ENCODE results near the gene TPX2. TPM values are rescaled to one million over a fixed set of nuclear protein-coding genes. Genes with fewer than 3 reads are reported as not detected.
"Not testable (repeated sequence)": the region's sequence is repeated elsewhere in the genome, so short reads cannot be mapped to it uniquely, and the experiment has no call there.

Gene TPX2
- total RNA-seq, 1 donor from 2014 or later = 0.78 TPM

DNA sequence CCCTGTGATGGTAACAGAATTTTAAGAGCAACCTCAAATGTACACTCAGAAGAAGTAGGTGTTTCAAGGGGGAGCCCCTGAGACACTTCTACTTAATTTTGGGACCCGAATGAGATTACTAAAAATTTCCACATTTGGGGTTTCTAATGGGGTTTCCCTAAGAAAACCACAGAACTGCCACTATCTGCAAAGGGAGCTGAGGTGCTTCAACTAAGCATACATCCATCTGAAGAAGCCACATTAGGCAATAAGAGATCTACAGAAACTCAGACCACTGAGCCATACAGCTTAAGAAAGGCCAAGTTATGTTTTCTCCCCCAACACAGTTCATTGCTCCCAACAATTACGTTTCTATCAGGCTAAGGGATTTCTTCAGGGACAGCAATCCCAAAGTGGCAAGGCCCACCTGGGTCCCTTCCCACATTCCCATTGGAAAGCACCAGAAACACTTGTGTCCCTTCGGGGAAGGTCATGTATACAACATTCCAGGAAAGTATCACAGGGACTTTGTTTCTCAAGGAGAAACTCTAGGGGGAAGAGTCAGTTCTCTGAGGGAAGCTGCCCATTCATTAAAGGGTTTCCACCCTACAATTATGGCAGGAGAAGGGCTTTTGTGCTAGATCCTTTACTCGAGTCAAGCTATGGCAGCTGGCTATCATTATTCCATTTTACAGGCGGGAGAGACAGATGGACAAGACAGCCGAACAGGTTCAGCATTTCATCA, 21.4 kb upstream of the TPX2 start:
- no peak for DNase-seq (ENCODE audit: low spot score)

DNA sequence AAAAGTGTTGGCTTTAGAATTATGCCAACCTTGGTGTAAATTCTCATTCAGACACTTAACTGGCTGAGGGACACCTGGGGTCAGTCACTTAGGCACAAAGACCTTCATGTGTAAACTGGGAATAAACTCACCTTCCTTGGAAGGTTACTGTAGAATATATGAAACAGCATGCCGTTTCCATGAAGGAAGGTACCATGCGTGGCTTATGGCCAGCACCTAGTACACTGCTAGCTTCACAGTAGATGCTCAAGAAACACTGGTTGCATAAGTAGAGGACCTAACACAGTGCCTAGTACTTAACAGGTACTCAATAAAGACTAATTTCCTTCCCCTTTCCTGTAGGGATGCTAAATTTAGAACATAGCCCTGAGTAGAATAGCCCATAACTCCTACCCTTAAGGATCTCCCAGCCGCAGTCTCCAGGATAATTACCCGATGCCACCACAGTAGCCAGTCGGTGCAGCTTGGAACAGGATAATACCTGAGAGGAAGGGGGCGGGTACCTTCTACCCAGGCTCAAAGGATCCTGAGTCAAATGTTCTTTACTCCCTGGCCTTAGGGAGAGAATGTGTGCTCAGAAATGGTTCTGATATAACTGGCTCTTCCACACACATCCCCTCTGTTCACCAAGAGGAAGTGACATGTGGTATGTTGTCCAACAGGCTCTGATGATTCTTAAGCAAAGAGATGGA, 20.0 kb upstream of the TPX2 start:
- intact Hi-C loops (cut with DNase I) = no loop called here
- DNase-seq (ENCODE audit: low spot score) = peak; percentile 63

More for the DNA sequence above, 21.4 kb upstream of the TPX2 start:
- intact Hi-C loops (cut with DNase I) = no loop called here

DNA sequence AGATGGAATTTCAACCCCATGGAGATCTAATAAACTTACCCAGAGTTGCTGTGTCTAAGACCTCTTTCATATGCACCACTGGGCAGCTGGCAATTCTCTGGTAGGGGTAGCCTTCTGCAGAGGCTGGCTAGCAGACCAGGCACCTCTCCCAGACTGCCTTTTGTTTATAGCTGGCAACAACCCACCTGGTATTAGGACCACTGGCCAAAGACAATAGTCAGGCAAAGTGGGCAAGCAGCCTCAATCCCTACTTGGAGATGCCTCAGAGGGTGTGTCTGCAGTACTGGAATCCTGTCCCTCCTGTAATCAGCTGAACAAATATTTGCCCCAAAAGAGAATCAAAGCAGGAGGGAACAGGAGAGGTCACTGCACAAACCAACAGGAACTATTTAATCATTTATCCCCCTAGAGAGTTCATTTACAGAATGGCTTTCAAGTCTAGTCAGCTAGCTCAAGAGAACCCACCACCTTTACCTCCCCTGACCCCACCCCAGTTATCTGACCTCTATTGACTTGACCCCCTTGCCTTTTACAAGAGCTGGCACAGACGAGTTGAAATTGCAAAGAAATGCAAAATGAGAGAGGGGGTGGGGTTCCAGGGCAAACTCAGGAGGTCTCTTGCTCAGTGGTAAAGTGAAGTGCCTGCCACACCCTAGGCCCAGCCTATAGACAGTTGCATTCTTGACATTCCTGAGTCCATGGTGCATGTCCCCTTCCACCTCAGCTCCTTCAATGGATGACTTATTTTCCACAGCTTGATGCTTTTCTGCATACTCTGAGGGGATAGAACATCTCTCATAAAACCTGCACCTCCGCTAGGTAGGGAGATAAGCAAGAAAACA, 19.2 kb upstream of the TPX2 start:
- peak; percentile 66 for DNase-seq (ENCODE audit: low spot score)
- intact Hi-C loops (cut with DNase I) = loop anchor here (2.0 to 5.0 kb wide), 2 partner anchors 21 to 148 kb away; no protein-coding TSS in a partner anchor

DNA sequence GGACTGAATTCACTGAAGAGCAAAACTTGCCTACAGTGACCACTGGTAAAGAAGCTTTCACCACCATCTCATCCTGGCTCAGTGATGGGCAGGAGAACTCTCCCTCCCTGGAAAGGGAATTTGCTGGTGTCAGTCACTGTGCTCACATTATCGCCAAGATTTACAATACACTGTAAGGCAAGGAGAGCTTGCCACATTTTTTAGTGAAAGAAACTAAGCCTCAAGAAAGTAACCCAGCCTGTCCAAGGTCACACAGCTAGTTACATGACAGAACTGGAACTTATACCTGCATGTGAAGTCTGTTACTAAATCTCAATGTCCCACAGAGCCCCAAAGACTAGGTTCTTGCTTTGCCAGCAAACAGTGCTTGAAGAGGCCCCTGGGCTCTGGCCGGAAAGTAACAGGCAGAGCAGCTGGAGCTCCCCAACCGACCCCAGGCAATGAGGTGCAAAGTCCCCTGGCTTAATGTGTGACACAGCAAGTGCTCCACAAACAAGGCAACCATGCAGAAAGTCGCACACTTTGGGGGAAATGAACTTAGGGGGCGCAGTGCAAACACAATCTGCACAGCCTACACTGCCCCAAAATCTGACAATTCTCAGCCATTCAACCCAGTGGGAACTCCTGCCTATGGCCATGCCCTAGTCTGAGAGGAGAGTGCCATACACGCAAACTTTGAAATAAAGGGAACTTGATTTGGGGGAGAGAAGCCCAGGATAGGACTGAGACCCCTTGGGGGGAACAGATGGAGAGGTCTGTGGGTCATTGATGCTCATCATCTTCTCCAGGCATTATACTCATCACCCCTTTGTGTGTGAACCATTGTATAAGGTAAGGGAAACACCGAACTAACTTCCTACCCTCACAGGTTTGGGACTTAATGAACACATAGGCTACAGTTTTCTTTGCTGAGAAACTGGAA, 18.3 kb upstream of the TPX2 start:
- no peak for DNase-seq (ENCODE audit: low spot score)
- intact Hi-C loops (cut with DNase I) = loop anchor here (2.0 to 5.0 kb wide), 2 partner anchors 22 to 148 kb away; no protein-coding TSS in a partner anchor

DNA sequence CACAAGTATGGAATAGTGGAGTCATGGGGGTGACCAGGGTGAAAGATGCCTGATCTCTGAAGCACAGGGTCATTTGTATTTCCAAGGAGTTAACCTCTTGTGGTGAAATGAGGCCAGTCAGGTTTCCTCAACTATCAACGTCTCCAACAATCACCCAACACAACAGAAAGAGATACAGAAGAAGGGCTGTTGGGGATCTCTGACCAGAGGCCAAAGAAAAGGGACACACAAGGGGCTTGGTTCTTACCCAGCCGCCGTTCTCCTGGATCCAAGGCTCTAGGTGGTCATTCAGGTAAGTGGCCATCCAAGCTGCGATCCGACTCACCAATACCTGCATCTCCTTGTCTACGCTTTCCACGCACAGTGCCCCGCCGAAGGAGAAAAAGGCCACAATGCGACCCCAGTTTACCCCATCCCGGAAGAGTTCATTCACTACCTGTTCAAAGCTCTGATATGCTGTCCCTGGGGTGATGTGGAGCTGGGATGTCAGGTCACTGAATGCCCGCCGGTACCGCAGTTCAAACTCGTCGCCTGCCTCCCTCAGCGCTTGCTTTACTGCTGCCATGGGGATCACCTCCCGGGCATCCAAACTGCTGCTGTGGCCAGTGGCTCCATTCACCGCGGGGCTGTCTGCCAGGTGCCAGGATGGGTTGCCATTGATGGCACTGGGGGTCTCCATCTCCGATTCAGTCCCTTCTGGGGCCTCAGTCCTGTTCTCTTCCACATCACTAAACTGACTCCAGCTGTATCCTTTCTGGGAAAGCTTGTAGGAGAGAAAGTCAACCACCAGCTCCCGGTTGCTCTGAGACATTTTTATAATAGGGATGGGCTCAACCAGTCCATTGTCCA, 17.5 kb upstream of the TPX2 start:
- no peak for DNase-seq (ENCODE audit: low spot score)
- intact Hi-C loops (cut with DNase I) = loop anchor here (2.0 to 5.0 kb wide), 2 partner anchors 23 to 149 kb away; no protein-coding TSS in a partner anchor

DNA sequence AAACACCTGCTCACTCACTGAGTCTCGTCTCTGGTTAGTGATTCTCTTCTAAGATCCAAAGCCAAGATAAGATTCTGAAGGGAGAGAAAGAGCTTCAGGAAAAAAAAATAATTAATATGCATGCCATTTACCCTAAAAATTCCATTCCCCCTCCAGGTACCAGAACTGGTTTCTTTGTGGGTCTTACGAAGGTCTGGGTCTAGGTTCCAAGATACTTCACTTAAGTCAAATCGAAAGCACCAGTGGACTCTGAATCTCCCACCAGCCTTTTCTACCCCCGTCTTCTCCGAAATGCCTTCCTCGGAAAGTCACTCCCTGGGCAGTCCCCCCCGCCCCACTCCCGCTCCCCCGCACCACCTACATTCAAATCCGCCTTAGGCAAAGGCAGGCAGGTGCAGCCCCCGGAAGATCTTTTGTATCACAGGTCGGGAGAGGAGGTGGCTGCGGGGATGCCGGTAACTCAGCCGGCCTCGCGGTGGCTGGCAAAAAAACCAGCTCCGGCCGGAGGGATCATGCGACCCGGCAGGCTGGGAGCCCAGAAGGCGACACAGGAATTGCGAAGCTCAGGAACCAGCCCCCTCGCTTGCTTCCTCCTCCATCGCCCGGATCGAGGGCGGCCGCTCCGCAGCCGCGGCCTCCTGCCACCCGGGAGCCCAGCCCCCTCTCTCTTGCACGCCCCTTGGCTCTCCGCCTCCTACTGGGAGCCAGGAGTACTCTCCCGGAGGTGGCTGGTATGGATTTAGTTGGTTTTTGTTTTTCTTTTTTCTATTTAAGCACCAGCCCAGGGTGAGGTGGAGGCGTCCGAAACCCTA, 16.6 kb upstream of the TPX2 start, which contains the start of gene BCL2L1:
Gene BCL2L1 (minus strand): TSS at position 612 of the 812 bp plus-strand sequence. CDS start 650 bp downstream, outside the sequence.
- intact Hi-C loops (cut with DNase I) = loop anchor here (1.0 to 5.0 kb wide), 3 partner anchors 10 to 150 kb away; no protein-coding TSS in a partner anchor
- DNase-seq (ENCODE audit: low spot score) = peak; percentile 91

DNA sequence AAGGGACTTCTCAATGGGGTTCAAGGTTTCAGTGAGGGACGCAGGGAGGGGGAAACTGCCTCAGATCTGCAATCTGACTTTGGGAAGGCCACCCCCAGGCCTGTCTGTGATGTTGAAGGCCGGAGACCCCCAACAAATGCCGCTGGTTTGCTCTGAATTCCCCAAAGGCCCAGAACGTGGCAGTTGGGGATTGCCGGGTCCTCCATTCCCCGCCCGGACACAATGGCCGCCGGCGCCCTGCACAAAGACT, 16.1 kb upstream of the TPX2 start:
- intact Hi-C loops (cut with DNase I) = loop anchor here (1.0 to 5.0 kb wide), 3 partner anchors 11 to 151 kb away; no protein-coding TSS in a partner anchor
- DNase-seq (ENCODE audit: low spot score) = peak; percentile 80

DNA sequence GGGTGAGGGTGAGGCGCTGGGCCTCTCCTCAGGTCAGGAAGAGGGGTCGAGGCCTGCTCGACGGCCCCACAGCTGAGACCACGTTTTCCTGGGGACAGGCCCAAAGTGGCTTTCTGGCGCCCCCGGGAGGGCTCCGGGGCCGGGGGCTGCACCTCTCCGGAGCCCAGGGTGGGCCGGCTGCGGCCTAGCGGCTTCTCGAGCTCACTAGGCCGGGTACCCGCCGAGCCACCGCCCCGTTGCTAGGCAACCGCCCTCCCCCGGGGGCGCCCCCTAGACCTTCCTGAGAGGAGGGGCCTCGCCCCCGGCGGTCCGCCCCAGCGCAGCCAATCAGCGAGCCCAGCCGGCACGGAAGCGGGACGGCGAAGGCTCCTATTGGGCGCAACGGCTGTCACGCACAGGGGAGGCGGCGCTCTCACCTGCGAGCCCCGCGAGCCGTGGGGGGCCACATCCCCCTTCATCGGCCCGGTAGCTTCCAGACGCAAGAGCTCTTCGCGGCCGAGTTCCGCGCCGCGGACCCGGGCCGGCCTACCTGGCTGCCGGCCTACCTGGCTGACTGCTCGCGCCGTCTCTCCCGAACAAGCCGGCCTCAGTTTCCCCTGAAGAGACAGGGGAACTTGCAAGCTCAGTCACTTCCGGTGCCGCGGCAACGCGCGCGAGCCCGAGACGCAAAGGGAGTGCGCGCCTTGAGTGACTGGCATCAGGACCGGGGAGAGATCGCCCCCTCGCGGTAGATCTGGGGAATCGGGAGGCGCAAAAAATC, 15.6 kb upstream of the TPX2 start:
- peak; percentile 99 for DNase-seq (ENCODE audit: low spot score)
- intact Hi-C loops (cut with DNase I) = loop anchor here (1.0 to 5.0 kb wide), 3 partner anchors 11 to 151 kb away; no protein-coding TSS in a partner anchor

DNA sequence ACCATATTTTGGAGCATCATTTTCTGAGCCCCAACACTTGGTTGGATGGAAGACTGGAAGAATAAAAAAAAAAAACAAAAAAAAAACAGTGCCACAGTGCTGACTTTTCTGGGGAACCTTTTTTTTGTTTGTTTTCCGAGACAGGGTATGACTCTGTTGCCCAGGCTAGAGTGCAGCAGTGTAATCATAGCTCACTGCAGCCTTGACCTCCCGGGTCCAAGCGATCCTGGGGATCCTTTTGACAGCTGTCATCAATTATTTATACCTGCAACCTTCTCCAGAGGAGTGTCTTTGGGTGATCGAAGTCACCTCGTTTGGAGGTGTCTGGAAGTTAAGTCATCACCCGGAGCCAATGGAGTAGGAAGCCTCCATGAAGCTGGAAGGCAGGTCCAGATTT, 7.8 kb upstream of the TPX2 start:
- intact Hi-C loops (cut with DNase I) = no loop called here
- DNase-seq (ENCODE audit: low spot score) = no peak

DNA sequence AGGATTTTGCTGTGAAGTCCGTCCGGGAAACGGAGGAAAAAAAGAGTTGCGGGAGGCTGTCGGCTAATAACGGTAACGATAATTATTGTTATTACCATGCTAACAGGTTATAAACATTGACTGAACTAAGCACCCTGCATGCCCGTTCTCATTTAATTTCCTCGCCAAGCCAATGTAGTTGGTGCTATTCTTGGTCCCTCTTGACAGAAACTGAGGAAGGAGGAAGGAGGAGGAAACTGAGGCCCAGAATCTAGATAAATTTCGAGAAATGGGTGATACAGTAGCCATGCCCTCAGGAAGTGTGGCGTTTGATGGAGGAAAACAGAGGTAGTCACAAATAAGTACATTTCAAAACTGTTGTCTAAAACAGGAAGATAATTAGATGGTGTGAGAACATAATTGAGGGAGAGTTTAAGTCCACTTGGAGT, 474 bp downstream of the TPX2 start:
- intact Hi-C loops (cut with DNase I) = no loop called here
- DNase-seq (ENCODE audit: low spot score) = no peak

DNA sequence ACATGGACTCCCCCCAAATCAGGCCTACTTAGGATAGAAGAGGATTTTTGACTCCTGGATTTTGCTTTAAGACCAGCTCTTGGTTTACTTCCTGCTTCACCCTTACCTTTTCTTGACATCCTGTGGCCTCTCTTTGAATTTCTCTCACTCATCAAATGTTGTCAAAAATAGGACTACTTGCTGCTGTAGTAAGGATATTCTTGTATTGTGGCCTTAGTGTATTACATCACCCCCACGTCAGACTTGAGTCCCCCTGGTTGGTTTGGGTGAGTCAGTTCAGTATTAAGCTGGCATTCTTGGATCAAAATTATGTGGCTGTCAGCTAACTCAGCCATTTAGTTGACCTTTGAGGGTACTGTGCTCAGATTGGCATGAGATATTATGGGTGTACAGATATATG, 1.1 kb downstream of the TPX2 start:
- intact Hi-C loops (cut with DNase I) = no loop called here
- DNase-seq (ENCODE audit: low spot score) = no peak

DNA sequence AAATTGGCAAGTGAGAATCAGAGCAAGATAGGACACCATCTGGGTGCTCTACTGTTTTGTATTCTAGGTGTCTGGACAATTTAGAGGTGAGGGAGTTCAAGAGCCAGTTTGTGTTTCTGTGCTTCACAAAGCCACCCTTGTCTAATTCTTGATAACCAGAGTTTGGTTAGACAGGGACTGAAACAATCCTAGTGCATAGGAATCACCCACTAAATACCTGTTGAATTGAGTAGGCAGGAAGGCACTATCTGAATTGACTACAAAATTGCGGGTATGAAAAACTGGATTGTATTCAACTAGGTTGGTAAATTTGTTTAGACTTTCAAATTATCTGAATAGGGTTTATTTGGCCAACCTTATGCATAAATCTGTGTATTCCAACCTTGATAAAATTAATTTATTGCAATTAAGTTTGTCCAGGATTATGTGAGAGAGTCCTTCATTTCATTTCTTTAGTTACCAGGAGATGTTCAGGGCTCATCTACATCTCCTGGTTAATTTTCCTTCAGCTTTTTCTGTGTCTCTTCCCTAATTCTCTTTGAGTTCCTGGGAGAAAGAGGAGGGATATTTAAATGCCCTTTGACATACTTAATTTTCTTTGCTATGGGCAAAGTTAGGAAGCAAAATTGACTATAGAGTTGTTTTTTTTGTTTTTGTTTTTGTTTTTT, 1.7 kb downstream of the TPX2 start:
- DNase-seq (ENCODE audit: low spot score) = no peak
- intact Hi-C loops (cut with DNase I) = no loop called here

DNA sequence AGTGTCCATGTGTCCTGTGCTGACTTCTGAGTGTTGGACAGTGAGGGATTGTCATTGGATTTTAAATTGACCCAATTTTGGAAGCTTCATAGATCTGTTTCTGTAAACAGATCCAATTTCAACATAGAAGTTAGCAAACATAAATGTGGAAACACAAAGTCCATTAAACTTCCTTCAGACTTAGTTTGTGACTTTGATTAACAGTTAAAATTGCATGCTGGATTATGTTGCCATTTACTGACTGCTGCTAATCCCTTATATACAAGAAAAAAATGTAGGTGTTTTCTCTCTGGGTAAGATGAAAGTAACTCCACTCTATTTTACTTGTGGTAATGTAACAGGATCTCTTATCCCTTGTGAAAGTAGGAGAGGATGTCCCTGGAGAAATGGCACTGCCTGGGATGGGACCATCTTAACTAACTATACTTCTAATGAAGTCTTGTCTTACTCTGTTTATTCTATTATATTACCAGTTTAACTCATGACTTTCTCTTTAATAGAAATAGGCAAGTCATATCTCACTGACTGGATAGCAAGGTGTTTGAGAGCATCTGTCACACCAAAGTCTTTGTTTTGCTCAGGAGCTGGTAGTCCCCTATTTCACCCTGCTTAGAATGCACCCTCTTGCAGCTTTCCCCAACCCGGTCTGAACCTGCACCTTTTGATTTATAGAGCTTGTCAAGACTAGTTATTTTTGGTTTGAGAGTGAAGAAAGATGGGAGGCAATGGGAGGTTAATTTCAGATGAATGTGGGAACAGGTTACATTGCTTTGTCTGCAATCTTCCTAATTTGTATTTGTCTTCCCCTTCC, 7.2 kb downstream of the TPX2 start:
- DNase-seq (ENCODE audit: low spot score) = no peak
- intact Hi-C loops (cut with DNase I) = no loop called here

DNA sequence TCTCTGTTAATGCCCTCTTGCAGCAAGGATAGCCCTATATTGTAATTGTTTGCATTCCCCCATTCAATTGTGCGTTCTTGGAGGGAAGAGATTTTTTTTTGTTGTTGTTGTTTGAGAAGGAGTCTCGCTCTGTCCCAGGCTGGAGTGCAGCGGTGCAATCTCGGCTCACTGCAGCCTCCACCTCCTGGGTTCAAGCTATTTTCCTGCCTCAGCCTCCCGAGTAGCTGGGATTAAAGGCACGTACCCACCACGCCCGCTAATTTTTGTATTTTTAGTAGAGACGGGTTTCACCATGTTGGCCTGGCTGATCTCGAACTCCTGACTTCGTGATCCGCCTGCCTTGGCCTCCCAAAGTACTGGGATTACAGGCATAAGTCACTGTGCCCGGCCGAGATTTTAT, 7.9 kb downstream of the TPX2 start:
- intact Hi-C loops (cut with DNase I); DNase-seq (ENCODE audit: low spot score): not testable (repeated sequence)

DNA sequence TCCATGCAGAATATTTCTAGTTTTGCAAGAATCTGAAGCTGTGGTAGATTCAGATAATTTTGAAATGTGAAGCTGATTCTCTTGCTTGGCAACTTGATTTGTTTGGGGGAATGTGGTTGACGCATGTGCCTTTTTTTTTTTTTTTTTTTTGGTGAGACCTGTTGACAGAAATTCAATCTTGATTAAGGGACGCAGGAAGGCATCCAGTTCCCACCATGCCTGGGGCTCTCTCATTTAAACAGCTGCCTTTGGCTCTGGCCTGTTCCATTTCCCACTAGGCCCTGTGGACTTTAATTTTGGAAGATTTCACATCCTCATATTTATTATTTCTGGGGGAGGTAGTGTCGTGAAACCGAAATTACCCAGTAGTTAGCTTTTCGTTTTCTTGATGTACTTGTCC, 8.6 kb downstream of the TPX2 start:
- no peak for DNase-seq (ENCODE audit: low spot score)
- intact Hi-C loops (cut with DNase I) = no loop called here
